GM23338 (cell line): ENCODE data around the gene DDX27. TPM values are rescaled to one million over a fixed set of nuclear protein-coding genes. Genes with fewer than 3 reads are reported as not detected.

Experiments used
- ATAC-seq: fragments of 200-7000 bp; cut with Tn5 transposase; 3 replicates; pipeline ENCODE4 v1.9.1; 2020
- DNase-seq: peaks from one replicate; pipeline ENCODE4 v3.0.0-alpha.2; 2015; ENCODE audit warnings: low spot score
- H2AFZ ChIP-seq: fragments of 200-600 bp; sonication (generic); 2 replicates; pipeline ENCODE4 v1.8.0; 2016; ENCODE audit warnings: antibody characterized with exemption, mild to moderate bottlenecking, moderate library complexity
- H3F3A ChIP-seq: fragments of 200-600 bp; sonication (generic); replicated peaks from 2 replicates; pipeline ENCODE4 v1.8.0; 2017; ENCODE audit warnings: antibody characterized with exemption, mixed run types, low read depth
- H3K27ac ChIP-seq: fragments of 200-600 bp; sonication (generic); 2 replicates; pipeline ENCODE4 v1.6.1; 2016; ENCODE audit warnings: low read depth
- H3K27me3 ChIP-seq: fragments of 200-600 bp; sonication (generic); 2 replicates; pipeline ENCODE4 v1.8.0; 2016; ENCODE audit warnings: mild to moderate bottlenecking, mixed run types, moderate library complexity; ENCODE audit not compliant: insufficient read depth
- H3K36me3 ChIP-seq: fragments of 200-600 bp; sonication (generic); 2 replicates; pipeline ENCODE4 v1.8.0; 2016; ENCODE audit warnings: mild to moderate bottlenecking; ENCODE audit not compliant: insufficient read depth
- H3K4me1 ChIP-seq: fragments of 200-600 bp; sonication (generic); 2 replicates; pipeline ENCODE4 v1.8.0; 2016; ENCODE audit warnings: mild to moderate bottlenecking, moderate library complexity; ENCODE audit not compliant: insufficient read depth
- H3K4me2 ChIP-seq: fragments of 200-600 bp; sonication (generic); 2 replicates; pipeline ENCODE4 v1.7.1; 2017; ENCODE audit warnings: mixed run types
- H3K4me3 ChIP-seq: fragments of 200-600 bp; sonication (generic); 2 replicates; pipeline ENCODE4 v1.6.1; 2016; ENCODE audit warnings: mixed run types
- H3K79me2 ChIP-seq: fragments of 200-600 bp; sonication (generic); replicated peaks from 2 replicates; pipeline ENCODE4 v1.8.0; 2017; ENCODE audit warnings: mild to moderate bottlenecking; ENCODE audit not compliant: insufficient read depth
- H3K9me2 ChIP-seq: fragments of 200-600 bp; sonication (generic); 2 replicates; pipeline ENCODE4 v1.8.0; 2017; ENCODE audit not compliant: insufficient read depth
- H4K20me1 ChIP-seq: fragments of 200-600 bp; sonication (generic); replicated peaks from 2 replicates; pipeline ENCODE4 v1.8.0; 2017; ENCODE audit warnings: mild to moderate bottlenecking; ENCODE audit not compliant: insufficient read depth
- H3K27ac Mint-ChIP-seq: 2 replicates; pipeline ENCODE4 v1.8.0; 2020; ENCODE audit warnings: inconsistent platforms, mild to moderate bottlenecking, moderate library complexity, mixed read lengths
- H3K27me3 Mint-ChIP-seq: 3 replicates; pipeline ENCODE4 v1.8.0; 2022; ENCODE audit warnings: low read depth, mild to moderate bottlenecking, moderate library complexity, mixed read lengths, inconsistent platforms; ENCODE audit not compliant: insufficient read depth, poor library complexity
- H3K36me3 Mint-ChIP-seq: 3 replicates; pipeline ENCODE4 v1.8.0; 2021; ENCODE audit warnings: low read depth, mild to moderate bottlenecking, inconsistent platforms, moderate library complexity, mixed read lengths
- H3K4me1 Mint-ChIP-seq: 3 replicates; pipeline ENCODE4 v1.8.0; 2020; ENCODE audit warnings: mild to moderate bottlenecking, inconsistent platforms, mixed read lengths
- H3K4me3 Mint-ChIP-seq: 3 replicates; pipeline ENCODE4 v1.8.0; 2021; ENCODE audit warnings: moderate library complexity, mild to moderate bottlenecking, inconsistent platforms, mixed read lengths
- H3K9me3 Mint-ChIP-seq: 3 replicates; pipeline ENCODE4 v1.8.0; 2020; ENCODE audit warnings: moderate library complexity, mild to moderate bottlenecking, inconsistent platforms, mixed read lengths
- EZH2 ChIP-seq: fragments of 200-600 bp; sonication (generic); IDR thresholded peaks from one replicate; pipeline ENCODE4 v1.8.0; 2017; ENCODE audit warnings: antibody characterized with exemption, mild to moderate bottlenecking, low read depth; ENCODE audit not compliant: unreplicated experiment
- NANOG ChIP-seq: IDR thresholded peaks from 2 replicates; pipeline ENCODE4 v1.6.1; 2016; ENCODE audit warnings: antibody characterized with exemption, borderline replicate concordance
- POLR2AphosphoS5 ChIP-seq: IDR thresholded peaks from 2 replicates; pipeline ENCODE4 v1.6.1; 2016; ENCODE audit warnings: antibody characterized with exemption, low read depth
- STAT1 ChIP-seq: IDR thresholded peaks from one replicate; pipeline ENCODE4 v1.6.1; 2016; ENCODE audit warnings: antibody characterized with exemption; ENCODE audit not compliant: unreplicated experiment
- ZNF114 ChIP-seq: fragments of 250-450 bp; sonication (Bioruptor Pico); IDR thresholded peaks from 2 replicates; pipeline ENCODE4 v1.5.0; 2020; ENCODE audit warnings: mild to moderate bottlenecking, moderate library complexity
- polyA plus RNA-seq: library from polyadenylated mRNA; unstranded; fragments of >200 nt; fragmentation: Nextera tagmentation; extraction: Ambion mirVana; gene quantifications from 2 replicates; pipeline ENCODE4 v1.2.1, GENCODE V29; 2016
- total RNA-seq: library from RNA; depleted of rRNA; stranded (reverse); fragments of >200 nt; shearing (Covaris generic); gene quantifications from 2 replicates; pipeline ENCODE4 v1.2.3, GENCODE V29; 2014
- TF ChIP-seq, protein P1 (sequence below): IDR thresholded peaks from 2 replicates; pipeline ENCODE4 v1.6.1; 2016; ENCODE audit warnings: antibody characterized with exemption
- TF ChIP-seq, protein P2 (sequence below): IDR thresholded peaks from one replicate; pipeline ENCODE4 v1.6.1; 2018; ENCODE audit warnings: antibody characterized with exemption; ENCODE audit not compliant: unreplicated experiment

Gene DDX27
- total and polyA plus RNA-seq, 2 experiments from 2014 or later: 53.3 to 81.3 TPM

DNA sequence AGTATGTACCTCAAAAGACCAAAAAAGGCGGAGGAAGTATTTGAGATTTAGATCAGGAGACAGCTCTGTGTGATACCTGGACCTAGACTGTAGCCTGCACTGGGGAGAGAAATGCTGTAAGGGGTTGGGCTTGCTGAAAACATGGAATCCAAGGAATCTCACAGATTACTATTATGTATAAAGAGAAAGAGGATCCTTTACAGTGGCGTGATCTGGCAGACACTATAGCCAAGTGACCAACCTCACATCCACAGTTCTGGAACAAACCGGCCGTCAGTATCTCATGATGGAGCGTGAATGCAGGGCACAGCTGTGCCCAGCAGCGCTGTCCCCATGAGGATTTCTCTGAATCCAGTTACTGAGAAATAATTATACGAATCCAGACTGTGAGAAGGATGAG lies 12.3 kb downstream of the DDX27 start:
- H3K27me3 ChIP-seq: no peaks in the 10 kb centered on the region
- H3K27ac ChIP-seq: no peak overlapping the region
- ATAC-seq: no peak
- H2AFZ ChIP-seq: no peak overlapping the region
- H3K4me1 ChIP-seq: no peaks in the 10 kb centered on the region
- H3K27me3 Mint-ChIP-seq: no peaks in the 10 kb centered on the region
- DNase-seq: no peak
- H3K79me2 ChIP-seq: no peaks in the 10 kb centered on the region
- H3K4me3 Mint-ChIP-seq: no peak overlapping the region
- H3K4me3 ChIP-seq: no peak overlapping the region
- H3K4me2 ChIP-seq: no peak overlapping the region
- no peaks in the 10 kb centered on the region for H3K9me2 ChIP-seq
- H4K20me1 ChIP-seq: no peaks in the 10 kb centered on the region; the same call in 1 of the 2 replicates
- H3K36me3 Mint-ChIP-seq: peaks cover 82% of the 10 kb centered on the region
- no peaks in the 10 kb centered on the region; the same call in 1 of the 2 replicates for H3F3A ChIP-seq
- H3K9me3 Mint-ChIP-seq: no peaks in the 10 kb centered on the region
- peaks cover 31% of the 10 kb centered on the region for H3K36me3 ChIP-seq
- no peaks in the 10 kb centered on the region for H3K4me1 Mint-ChIP-seq
- H3K27ac Mint-ChIP-seq: no peak overlapping the region
- TF ChIP-seq ZNF114 (CRISPR knock-in tag) (no peak), NANOG (no peak)

GRCh38 chr20:49233226-49233625 lies 14.0 kb downstream of the DDX27 start:
- H3K27ac Mint-ChIP-seq: no peak overlapping the region

More at GRCh38 chr20:49233226-49233625, 14.0 kb downstream of the DDX27 start:
- DNase-seq: no peak
- H3K4me2 ChIP-seq: no peak overlapping the region
- H3K36me3 Mint-ChIP-seq: peaks cover 83% of the 10 kb centered on the region
- no peak overlapping the region for H3K27ac ChIP-seq
- H3K36me3 ChIP-seq: peaks cover 38% of the 10 kb centered on the region
- no peak for ATAC-seq
- H3F3A ChIP-seq: no peaks in the 10 kb centered on the region; the same call in 1 of the 2 replicates
- H4K20me1 ChIP-seq: no peaks in the 10 kb centered on the region; the same call in 1 of the 2 replicates
- H3K27me3 Mint-ChIP-seq: no peaks in the 10 kb centered on the region
- no peaks in the 10 kb centered on the region for H3K9me3 Mint-ChIP-seq
- TF ChIP-seq POLR2AphosphoS5 (no peak), NANOG (no peak), EZH2 (no peak), STAT1 (no peak)
- TF ChIP-seq, protein P1, sequence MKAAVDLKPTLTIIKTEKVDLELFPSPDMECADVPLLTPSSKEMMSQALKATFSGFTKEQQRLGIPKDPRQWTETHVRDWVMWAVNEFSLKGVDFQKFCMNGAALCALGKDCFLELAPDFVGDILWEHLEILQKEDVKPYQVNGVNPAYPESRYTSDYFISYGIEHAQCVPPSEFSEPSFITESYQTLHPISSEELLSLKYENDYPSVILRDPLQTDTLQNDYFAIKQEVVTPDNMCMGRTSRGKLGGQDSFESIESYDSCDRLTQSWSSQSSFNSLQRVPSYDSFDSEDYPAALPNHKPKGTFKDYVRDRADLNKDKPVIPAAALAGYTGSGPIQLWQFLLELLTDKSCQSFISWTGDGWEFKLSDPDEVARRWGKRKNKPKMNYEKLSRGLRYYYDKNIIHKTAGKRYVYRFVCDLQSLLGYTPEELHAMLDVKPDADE: no peak
- TF ChIP-seq, protein P2, sequence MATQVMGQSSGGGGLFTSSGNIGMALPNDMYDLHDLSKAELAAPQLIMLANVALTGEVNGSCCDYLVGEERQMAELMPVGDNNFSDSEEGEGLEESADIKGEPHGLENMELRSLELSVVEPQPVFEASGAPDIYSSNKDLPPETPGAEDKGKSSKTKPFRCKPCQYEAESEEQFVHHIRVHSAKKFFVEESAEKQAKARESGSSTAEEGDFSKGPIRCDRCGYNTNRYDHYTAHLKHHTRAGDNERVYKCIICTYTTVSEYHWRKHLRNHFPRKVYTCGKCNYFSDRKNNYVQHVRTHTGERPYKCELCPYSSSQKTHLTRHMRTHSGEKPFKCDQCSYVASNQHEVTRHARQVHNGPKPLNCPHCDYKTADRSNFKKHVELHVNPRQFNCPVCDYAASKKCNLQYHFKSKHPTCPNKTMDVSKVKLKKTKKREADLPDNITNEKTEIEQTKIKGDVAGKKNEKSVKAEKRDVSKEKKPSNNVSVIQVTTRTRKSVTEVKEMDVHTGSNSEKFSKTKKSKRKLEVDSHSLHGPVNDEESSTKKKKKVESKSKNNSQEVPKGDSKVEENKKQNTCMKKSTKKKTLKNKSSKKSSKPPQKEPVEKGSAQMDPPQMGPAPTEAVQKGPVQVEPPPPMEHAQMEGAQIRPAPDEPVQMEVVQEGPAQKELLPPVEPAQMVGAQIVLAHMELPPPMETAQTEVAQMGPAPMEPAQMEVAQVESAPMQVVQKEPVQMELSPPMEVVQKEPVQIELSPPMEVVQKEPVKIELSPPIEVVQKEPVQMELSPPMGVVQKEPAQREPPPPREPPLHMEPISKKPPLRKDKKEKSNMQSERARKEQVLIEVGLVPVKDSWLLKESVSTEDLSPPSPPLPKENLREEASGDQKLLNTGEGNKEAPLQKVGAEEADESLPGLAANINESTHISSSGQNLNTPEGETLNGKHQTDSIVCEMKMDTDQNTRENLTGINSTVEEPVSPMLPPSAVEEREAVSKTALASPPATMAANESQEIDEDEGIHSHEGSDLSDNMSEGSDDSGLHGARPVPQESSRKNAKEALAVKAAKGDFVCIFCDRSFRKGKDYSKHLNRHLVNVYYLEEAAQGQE: no peak
- no peaks in the 10 kb centered on the region for H3K4me1 ChIP-seq
- no peaks in the 10 kb centered on the region for H3K9me2 ChIP-seq
- H2AFZ ChIP-seq: no peak overlapping the region
- H3K4me1 Mint-ChIP-seq: no peaks in the 10 kb centered on the region
- H3K79me2 ChIP-seq: no peaks in the 10 kb centered on the region
- no peak overlapping the region for H3K4me3 Mint-ChIP-seq
- H3K4me3 ChIP-seq: no peak overlapping the region
- no peaks in the 10 kb centered on the region for H3K27me3 ChIP-seq
